ENCODE measurements around the gene PEX6.
"Not testable (repeated sequence)": the region's sequence is repeated elsewhere in the genome, so short reads cannot be mapped to it uniquely, and the experiment has no call there.

- TF ChIP-seq CTCF, EP300, POLR2A, POLR2AphosphoS5 (IDR thresholded peaks at IDR 0.05): not testable (repeated sequence)
Measured at GRCh38 chr6:42998205-42998604, 19.2 kb upstream of the PEX6 start.

Data from upper lobe of left lung (tissue), 4 donors.